Caco-2 (cell line): ENCODE data around the gene GRM7. TPM values are rescaled to one million over a fixed set of nuclear protein-coding genes. Genes with fewer than 3 reads are reported as not detected.

Source experiments
- BruUV-seq: library from RNA; stranded (reverse); fragments of 400-500 nt; replicated peaks from 2 replicates; lab custom pipeline; 2021; lab: Mats Ljungman, UMichigan
- CTCF ChIA-PET: fragments of 300-600 bp; sonication (Branson Sonifier 250); formaldehyde crosslinking; loops from one replicate; lab custom pipeline; 2022; ENCODE audit warnings: antibody characterized with exemption; lab: Charles Lee
- POLR2A ChIA-PET: fragments of 300-600 bp; sonication (Branson Sonifier 250); formaldehyde crosslinking; loops from one replicate; lab custom pipeline; 2022; ENCODE audit warnings: antibody characterized with exemption; lab: Charles Lee
- DNase-seq, 2 experiments: peaks; one replicate each; pipeline versions ENCODE4 v3.0.0 to v3.0.0-alpha.2; 2020 to 2022
- H3K27me3 ChIP-seq: replicated peaks from 2 replicates; pipeline ENCODE4 v1.6.0; 2011; ENCODE audit warnings: low read length; ENCODE audit not compliant: control insufficient read depth, insufficient read depth
- H3K36me3 ChIP-seq: 2 replicates; pipeline ENCODE4 v1.5.1; 2011; ENCODE audit warnings: low read length; ENCODE audit not compliant: control insufficient read depth, insufficient read depth
- H3K4me1 ChIP-seq: fragments of 250-450 bp; sonication (Bioruptor Pico); 2 replicates; pipeline ENCODE4 v1.5.1; 2020; ENCODE audit warnings: mild to moderate bottlenecking
- H3K4me3 ChIP-seq: 2 replicates; pipeline ENCODE4 v1.5.1; 2011; ENCODE audit warnings: low read depth, mild to moderate bottlenecking, control low read depth, low read length
- H3K9me3 ChIP-seq: fragments of 250-450 bp; sonication (Bioruptor Pico); 2 replicates; pipeline ENCODE4 v1.5.1; 2020; ENCODE audit warnings: mild to moderate bottlenecking, moderate library complexity
- H3K27ac Mint-ChIP-seq: one replicate; pipeline ENCODE4 v1.8.0; 2022; ENCODE audit warnings: mixed read lengths; ENCODE audit not compliant: unreplicated experiment
- H3K27me3 Mint-ChIP-seq: one replicate; pipeline ENCODE4 v1.8.0; 2022; ENCODE audit warnings: mixed read lengths; ENCODE audit not compliant: insufficient read depth, unreplicated experiment
- H3K36me3 Mint-ChIP-seq: one replicate; pipeline ENCODE4 v1.8.0; 2022; ENCODE audit warnings: mild to moderate bottlenecking, mixed read lengths; ENCODE audit not compliant: insufficient read depth, unreplicated experiment
- H3K4me1 Mint-ChIP-seq: one replicate; pipeline ENCODE4 v1.8.0; 2022; ENCODE audit warnings: low read depth, mixed read lengths; ENCODE audit not compliant: unreplicated experiment
- H3K4me3 Mint-ChIP-seq: one replicate; pipeline ENCODE4 v1.8.0; 2022; ENCODE audit warnings: mild to moderate bottlenecking, moderate library complexity, mixed read lengths; ENCODE audit not compliant: unreplicated experiment
- H3K9me3 Mint-ChIP-seq: one replicate; pipeline ENCODE4 v1.8.0; 2022; ENCODE audit warnings: mixed read lengths; ENCODE audit not compliant: unreplicated experiment
- intact Hi-C: fragments of 100-400 bp; cut with micrococcal nuclease; formaldehyde crosslinking; loops from one replicate; pipeline ENCODE4 v1.10.0; 2022; ENCODE audit not compliant: unreplicated experiment
- total RNA-seq: library from RNA; stranded (reverse); gene quantifications from 2 replicates; pipeline ENCODE4 v1.2.3, GENCODE V29; 2022
- TF ChIP-seq, protein P1 (sequence below), 2 experiments: fragments of 200-600 bp in 1 of 2; IDR thresholded peaks; 1 replicate in 1 of 2; 2 replicates in 1 of 2; pipeline versions ENCODE4 v1.5.1 to v1.8.0; 2011 to 2022; ENCODE audit warnings: antibody characterized with exemption in 1 of 2, control low read depth in 1 of 2, inconsistent platforms in 1 of 2, low read depth in 1 of 2, low read length in 1 of 2, mild to moderate bottlenecking in 1 of 2, moderate library complexity in 1 of 2; ENCODE audit not compliant: insufficient read depth in 1 of 2, severe bottlenecking in 1 of 2, unreplicated experiment in 1 of 2

Gene GRM7
- total RNA-seq, 1 experiment from 2014 or later: not detected

DNA sequence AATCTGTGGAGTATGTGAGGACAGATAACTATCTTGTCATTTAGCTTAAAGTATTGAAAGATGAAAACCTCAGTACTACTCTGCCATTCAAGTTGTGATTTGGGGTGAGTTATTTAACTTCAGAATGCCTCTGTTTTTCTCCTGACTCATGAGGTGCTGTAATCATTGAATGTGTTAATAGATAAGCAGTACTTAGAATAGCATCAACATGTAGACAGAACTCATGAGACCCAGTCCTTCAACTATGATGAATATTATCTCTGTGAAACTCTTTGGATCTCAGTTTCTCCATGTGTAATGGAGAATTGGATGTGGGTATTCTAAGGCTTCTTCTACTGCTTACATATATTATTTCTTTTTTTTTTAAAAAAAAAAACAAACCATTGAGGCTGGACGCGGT is 431.4 kb downstream of the GRM7 start:
- Mint-ChIP-seq H3K36me3 (peaks cover 4% of the 10 kb centered on the region), H3K9me3 (no peaks in the 10 kb centered on the region), H3K4me3 (no peak overlapping the region), H3K27me3 (no peaks in the 10 kb centered on the region), H3K4me1 (no peaks in the 10 kb centered on the region), H3K27ac (no peak overlapping the region)
- BruUV-seq: no TSS peak
- intact Hi-C loops: no loop called here
- ChIA-PET POLR2A (no interaction called here), CTCF (no interaction called here)
- H3K36me3 ChIP-seq: no peaks in the 10 kb centered on the region
- no peaks in the 10 kb centered on the region for H3K4me1 ChIP-seq
- no peak overlapping the region for H3K4me3 ChIP-seq
- no peaks in the 10 kb centered on the region for H3K9me3 ChIP-seq
- no peaks in the 10 kb centered on the region for H3K27me3 ChIP-seq
- no peak for DNase-seq
- TF ChIP-seq, protein P1, sequence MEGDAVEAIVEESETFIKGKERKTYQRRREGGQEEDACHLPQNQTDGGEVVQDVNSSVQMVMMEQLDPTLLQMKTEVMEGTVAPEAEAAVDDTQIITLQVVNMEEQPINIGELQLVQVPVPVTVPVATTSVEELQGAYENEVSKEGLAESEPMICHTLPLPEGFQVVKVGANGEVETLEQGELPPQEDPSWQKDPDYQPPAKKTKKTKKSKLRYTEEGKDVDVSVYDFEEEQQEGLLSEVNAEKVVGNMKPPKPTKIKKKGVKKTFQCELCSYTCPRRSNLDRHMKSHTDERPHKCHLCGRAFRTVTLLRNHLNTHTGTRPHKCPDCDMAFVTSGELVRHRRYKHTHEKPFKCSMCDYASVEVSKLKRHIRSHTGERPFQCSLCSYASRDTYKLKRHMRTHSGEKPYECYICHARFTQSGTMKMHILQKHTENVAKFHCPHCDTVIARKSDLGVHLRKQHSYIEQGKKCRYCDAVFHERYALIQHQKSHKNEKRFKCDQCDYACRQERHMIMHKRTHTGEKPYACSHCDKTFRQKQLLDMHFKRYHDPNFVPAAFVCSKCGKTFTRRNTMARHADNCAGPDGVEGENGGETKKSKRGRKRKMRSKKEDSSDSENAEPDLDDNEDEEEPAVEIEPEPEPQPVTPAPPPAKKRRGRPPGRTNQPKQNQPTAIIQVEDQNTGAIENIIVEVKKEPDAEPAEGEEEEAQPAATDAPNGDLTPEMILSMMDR (IDR thresholded peaks at IDR 0.05; ENCODE audit: insufficient read depth in 1 of 2, low read depth in 1 of 2, low read length in 1 of 2, severe bottlenecking in 1 of 2, unreplicated experiment in 1 of 2): no peak

DNA sequence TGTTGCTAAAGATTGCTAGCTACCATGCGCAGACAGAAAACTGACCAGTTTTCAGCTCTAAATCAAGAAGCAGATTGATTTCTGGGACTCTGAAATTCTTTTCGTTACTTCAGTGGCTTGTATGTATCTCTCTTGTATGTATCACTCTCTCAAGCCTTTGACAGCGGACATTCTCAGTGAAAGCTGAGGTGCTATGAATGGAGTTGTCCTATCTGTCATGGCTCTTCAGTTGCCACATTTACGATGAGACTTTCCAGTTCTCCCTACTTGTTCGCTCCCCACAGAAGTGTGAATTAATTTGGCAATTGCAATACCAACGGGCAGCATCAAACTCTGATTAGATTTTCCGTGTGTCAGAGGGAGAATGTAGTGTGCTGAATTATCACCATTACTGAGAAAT is 432.4 kb downstream of the GRM7 start:
- intact Hi-C loops: no loop called here
- Mint-ChIP-seq H3K27me3 (no peaks in the 10 kb centered on the region), H3K4me3 (no peak overlapping the region), H3K9me3 (no peaks in the 10 kb centered on the region), H3K27ac (no peak overlapping the region), H3K4me1 (no peaks in the 10 kb centered on the region), H3K36me3 (peaks cover 4% of the 10 kb centered on the region)
- ChIA-PET CTCF (no interaction called here), POLR2A (no interaction called here)
- H3K27me3 ChIP-seq: no peaks in the 10 kb centered on the region
- no peaks in the 10 kb centered on the region for H3K36me3 ChIP-seq
- H3K4me3 ChIP-seq: no peak overlapping the region
- TF ChIP-seq, protein P1 (IDR thresholded peaks at IDR 0.05; ENCODE audit: insufficient read depth in 1 of 2, low read depth in 1 of 2, low read length in 1 of 2, severe bottlenecking in 1 of 2, unreplicated experiment in 1 of 2): no peak
- no TSS peak for BruUV-seq
- no peaks in the 10 kb centered on the region for H3K4me1 ChIP-seq
- H3K9me3 ChIP-seq: no peaks in the 10 kb centered on the region
- no peak for DNase-seq

DNA sequence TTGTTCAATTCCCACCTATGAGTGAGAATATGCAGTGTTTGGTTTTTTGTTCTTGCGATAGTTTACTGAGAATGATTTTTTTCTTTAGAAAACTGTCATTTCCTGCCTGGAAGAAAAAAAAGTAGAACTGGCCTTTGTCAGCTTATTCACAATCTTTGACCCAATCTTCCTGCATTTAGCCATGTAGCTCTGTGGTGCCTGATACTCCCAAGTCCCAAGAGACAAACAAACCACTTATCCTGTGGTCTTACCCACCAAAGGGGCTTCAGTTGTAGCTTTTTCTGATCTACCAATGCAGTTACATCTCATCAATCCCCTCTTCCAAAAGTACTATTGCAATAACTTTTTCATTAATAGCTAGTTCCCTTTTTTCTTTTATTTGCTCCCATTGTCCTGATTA is 444.6 kb downstream of the GRM7 start:
- intact Hi-C loops: no loop called here
- TF ChIP-seq, protein P1 (IDR thresholded peaks at IDR 0.05; ENCODE audit: insufficient read depth in 1 of 2, low read depth in 1 of 2, low read length in 1 of 2, severe bottlenecking in 1 of 2, unreplicated experiment in 1 of 2): no peak
- DNase-seq: no peak
- BruUV-seq: no TSS peak
- H3K27ac Mint-ChIP-seq: no peak overlapping the region
- H3K36me3 Mint-ChIP-seq: no peaks in the 10 kb centered on the region
- H3K4me1 ChIP-seq: no peaks in the 10 kb centered on the region
- H3K9me3 Mint-ChIP-seq: peaks cover 6% of the 10 kb centered on the region
- no peaks in the 10 kb centered on the region for H3K27me3 ChIP-seq
- H3K4me3 Mint-ChIP-seq: no peak overlapping the region
- CTCF ChIA-PET: no interaction called here
- no peaks in the 10 kb centered on the region for H3K9me3 ChIP-seq
- POLR2A ChIA-PET: no interaction called here
- H3K4me1 Mint-ChIP-seq: peaks cover 6% of the 10 kb centered on the region
- no peak overlapping the region for H3K4me3 ChIP-seq
- no peaks in the 10 kb centered on the region for H3K36me3 ChIP-seq
- H3K27me3 Mint-ChIP-seq: peaks cover 6% of the 10 kb centered on the region
